H1 (cell line): ENCODE results near the gene CRYBG3. TPM values are rescaled to one million over a fixed set of nuclear protein-coding genes. Genes with fewer than 3 reads are reported as not detected.

Experiments
- CTCF ChIA-PET: fragments of 300-600 bp; sonication (Branson Sonifier 250); formaldehyde crosslinking; loops from one replicate; lab custom pipeline; 2021; ENCODE audit not compliant: partially characterized antibody; lab: Charles Lee
- POLR2A ChIA-PET: fragments of 300-600 bp; sonication (Branson Sonifier 250); formaldehyde crosslinking; loops from one replicate; lab custom pipeline; 2021; ENCODE audit warnings: inconsistent platforms; ENCODE audit not compliant: partially characterized antibody; lab: Charles Lee
- DNase-seq, 2 experiments: peaks; one replicate each; pipeline versions ENCODE4 v3.0.0 to v3.0.0-alpha.2; 2010 to 2022; ENCODE audit warnings: low spot score in 2 of 2, low read depth in 1 of 2, mixed read lengths in 1 of 2
- FAIRE-seq: peaks from 2 replicates; lab custom pipeline; 2011; peaks lifted over from hg19 to GRCh38; lab: Jason Lieb, UNC
- H2AFZ ChIP-seq: 2 replicates; pipeline ENCODE4 v1.8.1; 2012; ENCODE audit warnings: low read length, inconsistent platforms
- H2AK5ac ChIP-seq: 2 replicates; pipeline ENCODE4 v1.6.1; 2013; ENCODE audit warnings: low read depth, low read length
- H2BK120ac ChIP-seq: replicated peaks from 2 replicates; pipeline ENCODE3; 2013; ENCODE audit warnings: low read depth, low read length, inconsistent platforms
- H2BK12ac ChIP-seq: 2 replicates; pipeline ENCODE4 v1.6.1; 2013; ENCODE audit warnings: low read depth, low read length
- H2BK15ac ChIP-seq: 2 replicates; pipeline ENCODE4 v1.6.1; 2013; ENCODE audit warnings: low read length
- H2BK20ac ChIP-seq: 2 replicates; pipeline ENCODE4 v1.6.1; 2013; ENCODE audit warnings: low read length
- H2BK5ac ChIP-seq: 2 replicates; pipeline ENCODE4 v1.6.1; 2013; ENCODE audit warnings: low read depth, low read length
- H3K14ac ChIP-seq: 2 replicates; pipeline ENCODE4 v1.6.1; 2013; ENCODE audit warnings: inconsistent platforms; ENCODE audit not compliant: insufficient read length
- H3K18ac ChIP-seq: 2 replicates; pipeline ENCODE4 v1.6.1; 2013; ENCODE audit warnings: low read length; ENCODE audit errors: extremely low read depth
- H3K23ac ChIP-seq: 2 replicates; pipeline ENCODE4 v1.6.1; 2013; ENCODE audit warnings: inconsistent platforms; ENCODE audit not compliant: insufficient read length
- H3K23me2 ChIP-seq: 2 replicates; pipeline ENCODE4 v1.6.1; 2013; ENCODE audit warnings: low read depth, low read length
- H3K27ac ChIP-seq: 2 replicates; pipeline ENCODE4 v1.6.1; 2011; ENCODE audit warnings: low read depth, low read length, inconsistent platforms
- H3K27me3 ChIP-seq, 4 experiments: replicated peaks in 1 of 4; 1 replicate in 1 of 4; 2 replicates in 3 of 4; pipeline versions ENCODE4 v1.6.1 to v1.8.1; 2011 to 2013; ENCODE audit warnings: low read length in 3 of 4, mild to moderate bottlenecking in 3 of 4, inconsistent platforms in 2 of 4, mixed read lengths in 2 of 4, moderate library complexity in 1 of 4; ENCODE audit not compliant: control insufficient read depth in 3 of 4, insufficient read depth in 3 of 4; ENCODE audit errors: extremely low read depth in 1 of 4
- H3K36me3 ChIP-seq, 4 experiments: 2 replicates each; pipeline versions ENCODE4 v1.6.1 to v1.8.1; 2011 to 2013; ENCODE audit warnings: mild to moderate bottlenecking in 4 of 4, low read length in 3 of 4, moderate library complexity in 2 of 4, control low read depth in 1 of 4, inconsistent platforms in 1 of 4; ENCODE audit not compliant: insufficient read depth in 4 of 4, control insufficient read depth in 2 of 4
- H3K4ac ChIP-seq: replicated peaks from 2 replicates; pipeline ENCODE3; 2013; ENCODE audit warnings: low read length, low read depth, mixed read lengths, inconsistent platforms; ENCODE audit not compliant: insufficient read length
- H3K4me1 ChIP-seq, 4 experiments: replicated peaks in 1 of 4; 1 replicate in 1 of 4; 2 replicates in 3 of 4; pipeline versions ENCODE4 v1.6.1 to v1.8.1; 2011 to 2013; ENCODE audit warnings: low read length in 3 of 4, inconsistent platforms in 2 of 4, mixed read lengths in 1 of 4; ENCODE audit not compliant: insufficient read depth in 4 of 4, control insufficient read depth in 3 of 4
- H3K4me2 ChIP-seq, 2 experiments: 2 replicates each; pipeline versions ENCODE4 v1.6.1 to v1.8.1; 2011 to 2013; ENCODE audit warnings: low read depth in 2 of 2, low read length in 2 of 2, control low read depth in 1 of 2, inconsistent platforms in 1 of 2, mild to moderate bottlenecking in 1 of 2; ENCODE audit not compliant: insufficient read depth in 1 of 2
- H3K4me3 ChIP-seq, 4 experiments: fragments of 200-600, 300-600 bp in 1 of 4; sonication (generic), shearing (Covaris generic), sonication (Bioruptor Twin) in 1 of 4; 2 replicates each; pipeline versions ENCODE4 v1.5.1 to v1.8.1; 2011 to 2016; ENCODE audit warnings: low read length in 4 of 4, low read depth in 3 of 4, control low read depth in 2 of 4, inconsistent platforms in 2 of 4, mild to moderate bottlenecking in 2 of 4, mixed read lengths in 1 of 4, moderate library complexity in 1 of 4; ENCODE audit not compliant: insufficient read depth in 2 of 4; ENCODE audit errors: extremely low read depth in 1 of 4
- H3K56ac ChIP-seq: replicated peaks from 2 replicates; pipeline ENCODE3; 2013; ENCODE audit warnings: low read depth, mild to moderate bottlenecking, mixed read lengths, low read length, inconsistent platforms; ENCODE audit not compliant: insufficient read length
- H3K79me1 ChIP-seq: 2 replicates; pipeline ENCODE4 v1.6.1; 2013; ENCODE audit warnings: low read depth, low read length, control low read depth
- H3K79me2 ChIP-seq, 2 experiments: 2 replicates each; pipeline versions ENCODE4 v1.6.1 to v1.8.1; 2012 to 2013; ENCODE audit warnings: low read length in 2 of 2, mild to moderate bottlenecking in 2 of 2, inconsistent platforms in 1 of 2; ENCODE audit not compliant: insufficient read depth in 2 of 2, control insufficient read depth in 1 of 2
- H3K9ac ChIP-seq, 4 experiments: replicated peaks in 1 of 4; 1 replicate in 1 of 4; 2 replicates in 3 of 4; pipeline versions ENCODE4 v1.6.1 to v1.8.1; 2011 to 2013; ENCODE audit warnings: low read depth in 3 of 4, low read length in 3 of 4, control low read depth in 2 of 4, mild to moderate bottlenecking in 2 of 4, moderate library complexity in 2 of 4, inconsistent platforms in 1 of 4; ENCODE audit errors: extremely low read depth in 1 of 4
- H3K9me3 ChIP-seq, 2 experiments: 2 replicates each; pipeline versions ENCODE4 v1.6.1 to v1.8.1; 2012 to 2013; ENCODE audit warnings: mild to moderate bottlenecking in 2 of 2, moderate library complexity in 2 of 2, control low read depth in 1 of 2, inconsistent platforms in 1 of 2, low read depth in 1 of 2, low read length in 1 of 2, mixed read lengths in 1 of 2; ENCODE audit not compliant: insufficient read depth in 2 of 2
- H4K20me1 ChIP-seq, 2 experiments: replicated peaks in 1 of 2; 2 replicates each; pipeline versions ENCODE3 to v1.8.1; 2011 to 2013; ENCODE audit warnings: inconsistent platforms in 2 of 2, low read length in 2 of 2, mild to moderate bottlenecking in 1 of 2; ENCODE audit not compliant: insufficient read depth in 2 of 2, control insufficient read depth in 1 of 2
- H4K5ac ChIP-seq: 2 replicates; pipeline ENCODE4 v1.6.1; 2013; ENCODE audit warnings: low read length, low read depth, mixed read lengths, inconsistent platforms; ENCODE audit not compliant: insufficient read length
- H4K8ac ChIP-seq: 2 replicates; pipeline ENCODE4 v1.8.0; 2013; ENCODE audit warnings: mild to moderate bottlenecking, moderate library complexity, low read length, inconsistent platforms; ENCODE audit not compliant: insufficient read depth; ENCODE audit errors: extremely low read depth
- H4K91ac ChIP-seq: replicated peaks from 2 replicates; pipeline ENCODE3; 2013; ENCODE audit warnings: low read length, mixed read lengths, inconsistent platforms; ENCODE audit not compliant: insufficient read length
- ASH2L ChIP-seq: fragments of 200-600, 300-600 bp; sonication (generic); IDR thresholded peaks from one replicate; pipeline ENCODE4 v1.7.1; 2017; ENCODE audit warnings: low read length
- BRCA1 ChIP-seq: IDR thresholded peaks from 2 replicates; pipeline ENCODE4 v1.6.1; 2012; ENCODE audit warnings: low read depth, low read length, improper control_type of control experiment
- HDAC6 ChIP-seq: IDR thresholded peaks from one replicate; pipeline ENCODE4 v1.7.1; 2012; ENCODE audit warnings: low read depth, mild to moderate bottlenecking, inconsistent platforms, low read length, moderate library complexity
- JUN ChIP-seq: IDR thresholded peaks from 2 replicates; pipeline ENCODE4 v1.6.1; 2011; ENCODE audit warnings: low read depth, mild to moderate bottlenecking, improper control_type of control experiment, low read length
- JUND ChIP-seq: IDR thresholded peaks from 2 replicates; pipeline ENCODE4 v1.6.1; 2011; ENCODE audit warnings: mild to moderate bottlenecking, improper control_type of control experiment, low read length
- KDM4A ChIP-seq: IDR thresholded peaks from one replicate; pipeline ENCODE4 v1.7.1; 2012; ENCODE audit warnings: low read depth, mild to moderate bottlenecking, moderate library complexity, low read length, inconsistent platforms; ENCODE audit not compliant: severe bottlenecking
- RBBP5 ChIP-seq: IDR thresholded peaks from 2 replicates; pipeline ENCODE4 v1.7.1; 2012; ENCODE audit warnings: low read depth, mild to moderate bottlenecking, inconsistent platforms, low read length, moderate library complexity, borderline replicate concordance
- RFX5 ChIP-seq: IDR thresholded peaks from 2 replicates; pipeline ENCODE4 v1.6.1; 2011; ENCODE audit warnings: low read depth, low read length, improper control_type of control experiment, borderline replicate concordance
- RXRA ChIP-seq: IDR thresholded peaks from 2 replicates; pipeline ENCODE4 v1.6.1; 2011; ENCODE audit warnings: low read depth, mild to moderate bottlenecking, low read length, moderate library complexity; ENCODE audit not compliant: insufficient read depth
- SIN3A ChIP-seq, 2 experiments: IDR thresholded peaks in 1 of 2; conservative IDR thresholded peaks in 1 of 2; 2 replicates each; pipeline ENCODE4 v1.6.1; 2011 to 2012; ENCODE audit warnings: low read length in 2 of 2, improper control_type of control experiment in 1 of 2, low read depth in 1 of 2, mild to moderate bottlenecking in 1 of 2
- SP4 ChIP-seq: IDR thresholded peaks from 2 replicates; pipeline ENCODE4 v1.6.1; 2012; ENCODE audit warnings: low read length, inconsistent platforms
- TCF12 ChIP-seq: IDR thresholded peaks from 2 replicates; pipeline ENCODE4 v1.6.1; 2011; ENCODE audit warnings: low read depth, mild to moderate bottlenecking, low read length
- WGBS, 2 experiments: shearing (Covaris generic) in 1 of 2; methylation state at CpG; one replicate each; pipeline versions ENCODE4 v1.1.6 to v1.1.7; 2013 to 2015; ENCODE audit warnings: low lambda C conversion rate in 2 of 2, mixed read lengths in 2 of 2, inconsistent platforms in 1 of 2, low coverage in 1 of 2, missing lambda C conversion rate in 1 of 2; ENCODE audit not compliant: insufficient replicate concordance in 2 of 2, insufficient coverage in 1 of 2, insufficient read length in 1 of 2; ENCODE audit errors: extremely low coverage in 1 of 2, missing lambda C conversion rate in 1 of 2; 5-methylcytosine and 5-hydroxymethylcytosine counted together
- polyA plus RNA-seq, 7 experiments: library from polyadenylated mRNA; depleted of rRNA in 3 of 7; stranded (reverse) in 5 of 7; unstranded in 2 of 7; fragments of >200 nt in 5 of 7; fragments of 200-250 nt in 2 of 7; gene quantifications; 1 replicate in 5 of 7; 2 replicates in 1 of 7; 4 replicates in 1 of 7; pipeline versions ENCODE4 v1.2.1 to v1.2.3, GENCODE V29; 2011 to 2013; ENCODE audit warnings: missing spikeins in 2 of 7, mixed read lengths in 2 of 7
- total RNA-seq: library from RNA; stranded (reverse); fragmentation: NEBNext Ultra II Directional; extraction: Animal tissue kit (Norgen Biotek cat#: 25700); gene quantifications from 2 replicates; pipeline ENCODE4 v1.2.1, GENCODE V29; 2021

CRYBG3 gene
- total and polyA plus RNA-seq, 2 of the 8 experiments (the other 6 are each of a cell fraction or from before 2014, with no cell fraction given) = 2.1 to 8.0 TPM

DNA sequence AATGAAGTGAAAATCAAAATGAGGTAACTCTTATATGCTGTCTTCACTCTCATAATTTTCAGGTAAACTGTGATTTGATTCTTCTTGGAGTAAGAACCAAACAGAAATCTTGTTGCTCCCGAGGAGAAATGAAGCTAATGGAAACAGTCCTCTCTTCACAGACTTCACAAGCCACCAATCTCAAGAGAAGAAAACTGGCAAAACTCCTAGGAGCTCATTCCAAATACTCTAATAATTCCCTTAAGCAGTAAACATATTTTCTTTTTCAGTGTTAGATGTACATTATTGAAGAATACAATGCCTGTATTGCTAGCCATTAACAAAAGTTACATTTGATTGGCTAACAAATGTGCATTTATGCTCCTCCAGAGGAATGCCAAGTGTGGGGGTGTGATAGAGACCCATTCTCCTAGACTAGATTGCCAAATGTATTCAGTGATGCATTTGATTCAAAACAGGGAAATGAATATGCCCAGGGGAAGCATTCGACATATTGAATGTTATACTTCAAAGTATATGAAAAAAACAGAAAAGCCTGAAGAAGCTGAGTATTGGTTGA lies 162.2 kb downstream of the CRYBG3 start:
- H4K5ac ChIP-seq = no peak overlapping the region
- WGBS, 2 experiments = 53% methylated on average over 2 of the region's 2 CpGs; no CpG with 5 or more reads in 1 of the 2 experiments
- no peaks in the 10 kb centered on the region for H3K36me3 ChIP-seq
- no peak overlapping the region for H3K4ac ChIP-seq
- FAIRE-seq = no peak
- POLR2A ChIA-PET = interaction anchor here (1.0 to 1.4 kb wide), 2 partner anchors 17 to 220 kb away, joined by 3 to 4 read pairs; partner anchors contain the start of gene ARL6
- H3K79me2 ChIP-seq = no peaks in the 10 kb centered on the region
- DNase-seq = no peak
- H2BK15ac ChIP-seq = no peak overlapping the region
- no peak overlapping the region for H2BK120ac ChIP-seq
- no peak overlapping the region for H3K4me2 ChIP-seq
- no peak overlapping the region for H2BK12ac ChIP-seq
- H3K9ac ChIP-seq = no peak overlapping the region
- H3K18ac ChIP-seq = no peak overlapping the region
- no peak overlapping the region for H2BK20ac ChIP-seq
- H3K9me3 ChIP-seq = no peaks in the 10 kb centered on the region
- H3K23me2 ChIP-seq = peaks cover 7% of the 10 kb centered on the region
- H4K8ac ChIP-seq = no peak overlapping the region
- CTCF ChIA-PET = interaction anchor here (1.1 kb wide), 1 partner anchor 27 kb away, joined by 3 read pairs; no protein-coding TSS in a partner anchor
- no peak overlapping the region for H3K23ac ChIP-seq
- H4K91ac ChIP-seq = no peak overlapping the region
- H2AK5ac ChIP-seq = no peak overlapping the region
- no peak overlapping the region for H3K14ac ChIP-seq
- no peaks in the 10 kb centered on the region for H3K27me3 ChIP-seq
- H3K56ac ChIP-seq = no peak overlapping the region
- H3K4me1 ChIP-seq = peaks cover 0 to 3% (median 0%) of the 10 kb centered on the region in 4 experiments; a peak in 1 of 7 replicates
- peaks cover 0 to 7% of the 10 kb centered on the region in 2 experiments for H4K20me1 ChIP-seq
- H3K27ac ChIP-seq = no peak overlapping the region
- H2AFZ ChIP-seq = no peak overlapping the region
- no peaks in the 10 kb centered on the region for H3K79me1 ChIP-seq
- H2BK5ac ChIP-seq = no peak overlapping the region
- no peak overlapping the region for H3K4me3 ChIP-seq
- no peak for TF ChIP-seq HDAC6
- no peak for TF ChIP-seq SIN3A (conservative IDR thresholded peaks at IDR 0.05 in 1 of 2, IDR thresholded peaks at IDR 0.05 in 1 of 2; ENCODE audit: low read depth in 1 of 2, low read length in 2 of 2)
- no peak for TF ChIP-seq JUN
- TF ChIP-seq RXRA = no peak
- TF ChIP-seq KDM4A = no peak
- TF ChIP-seq ASH2L = no peak
- no peak for TF ChIP-seq JUND
- no peak for TF ChIP-seq RFX5
- TF ChIP-seq RBBP5 = no peak
- TF ChIP-seq TCF12 = no peak
- TF ChIP-seq SP4 = no peak
- TF ChIP-seq BRCA1 = no peak
